Measurements from ENCODE around the gene PLEKHM3.

GRCh38 chr2:207871911-207872310 lies 153.4 kb downstream of the PLEKHM3 start:
- no peak for TF ChIP-seq CTCF (optimal IDR thresholded peaks at IDR 0.05 in 1 of 3, IDR thresholded peaks at IDR 0.05 in 1 of 3, conservative IDR thresholded peaks at IDR 0.05 in 1 of 3; ENCODE audit: extremely low read depth in 1 of 3, insufficient read depth in 2 of 3, low read length in 3 of 3)
- TF ChIP-seq EZH2 (IDR thresholded peaks at IDR 0.05; ENCODE audit: low read length), result no peak

All from keratinocyte (primary cell).